T-helper 2 cell treated with Interferon-gamma antibody and Interleukin-4, amounts not matched to agents 100 ng/mL and 5 ng/mL, for 36 hours (primary cell): ENCODE data around the gene TMEM132A. TPM values are rescaled to one million over a fixed set of nuclear protein-coding genes. Genes with fewer than 3 reads are reported as not detected.
"Not testable (repeated sequence)": the region's sequence is repeated elsewhere in the genome, so short reads cannot be mapped to it uniquely, and the experiment has no call there.

ENCODE experiments used
- intact Hi-C: fragments of 100-400 bp; cut with micrococcal nuclease; formaldehyde crosslinking; loops from one replicate; pipeline ENCODE4 v1.15.1; 2023
- total RNA-seq: library from RNA; stranded (reverse); gene quantifications from 2 replicates; pipeline ENCODE4 v1.2.3, GENCODE V29; 2022

TMEM132A gene
- total RNA-seq, 1 donor from 2014 or later, result 0.30 TPM

DNA sequence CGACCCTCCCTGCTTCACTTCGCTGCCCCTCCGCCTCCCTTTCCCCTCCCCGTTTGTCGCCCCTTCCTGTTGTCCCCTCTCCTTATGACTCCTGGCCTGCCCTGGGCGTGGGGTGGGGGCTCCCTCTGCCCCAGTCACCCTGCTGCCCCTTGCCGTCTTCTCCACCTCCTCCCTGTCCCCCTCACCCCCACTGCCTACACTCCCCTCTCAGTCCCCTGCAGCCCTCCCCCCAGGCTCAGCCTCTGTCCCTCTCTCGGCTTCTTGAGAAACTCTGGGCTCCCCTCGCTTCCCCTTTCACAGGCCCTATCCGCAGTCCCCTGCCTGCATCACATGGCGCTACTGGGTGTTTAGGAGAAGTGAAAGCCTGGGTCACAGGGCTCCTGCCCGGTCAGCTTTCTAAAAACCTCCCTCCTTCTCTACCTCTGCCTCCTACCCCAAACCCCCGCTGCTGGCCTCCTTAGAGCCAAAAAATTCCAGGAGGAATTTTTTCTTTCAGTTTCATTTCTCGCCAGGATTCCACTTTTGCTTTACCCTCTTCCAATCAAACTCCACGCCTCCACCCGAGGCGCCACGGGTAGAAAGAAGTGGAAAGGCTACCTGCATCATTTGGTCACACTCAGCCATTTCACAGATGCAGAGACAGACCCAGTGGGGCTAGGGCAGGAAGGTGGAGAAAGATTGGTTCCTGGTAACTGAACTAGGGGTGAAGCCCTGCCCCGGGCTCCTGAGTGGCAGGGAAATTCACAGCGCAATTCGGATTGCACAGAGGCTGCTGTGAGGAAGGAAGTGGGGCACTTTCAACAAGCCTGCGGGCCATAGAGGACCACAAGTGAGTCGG, 27.9 kb downstream of the TMEM132A start, which contains the start of gene SLC15A3:
TSS of gene SLC15A3 (minus strand) at position 273 of the 838 bp plus-strand sequence. CDS start 625 bp downstream, outside the sequence.
- intact Hi-C loops, result no loop called here

- intact Hi-C loops, result no loop called here
Measured at GRCh38 chr11:60952742-60953170, 28.5 kb downstream of the TMEM132A start.

GRCh38 chr11:60953781-60954180, 29.5 kb downstream of the TMEM132A start:
- intact Hi-C loops, result no loop called here

GRCh38 chr11:60954421-60954820, 30.2 kb downstream of the TMEM132A start:
- intact Hi-C loops, result no loop called here

DNA sequence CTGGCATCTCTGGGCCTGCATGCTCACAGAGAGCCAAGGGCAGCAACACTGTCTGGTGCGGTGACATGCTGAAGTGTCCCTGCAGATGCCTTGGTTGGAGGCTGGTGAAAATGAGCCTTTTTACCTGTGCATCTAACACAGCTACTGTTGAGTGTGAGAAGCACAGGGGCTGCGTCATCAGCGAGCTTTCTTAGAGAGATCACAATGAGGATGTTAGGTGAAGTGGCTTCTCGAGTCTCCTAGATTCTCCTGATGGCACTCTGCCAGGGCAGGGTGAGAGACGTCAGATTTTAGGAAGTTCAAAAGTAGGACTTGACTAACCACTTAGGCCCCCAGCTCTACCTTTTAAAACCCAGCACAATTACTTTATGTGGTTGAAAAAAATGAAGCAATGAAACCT, 31.3 kb downstream of the TMEM132A start:
- intact Hi-C loops, result no loop called here

- intact Hi-C loops, result no loop called here
Measured at GRCh38 chr11:60957188-60957587, 32.9 kb downstream of the TMEM132A start.

- intact Hi-C loops, result no loop called here
Measured at GRCh38 chr11:60959431-60959830, 35.2 kb downstream of the TMEM132A start.

DNA sequence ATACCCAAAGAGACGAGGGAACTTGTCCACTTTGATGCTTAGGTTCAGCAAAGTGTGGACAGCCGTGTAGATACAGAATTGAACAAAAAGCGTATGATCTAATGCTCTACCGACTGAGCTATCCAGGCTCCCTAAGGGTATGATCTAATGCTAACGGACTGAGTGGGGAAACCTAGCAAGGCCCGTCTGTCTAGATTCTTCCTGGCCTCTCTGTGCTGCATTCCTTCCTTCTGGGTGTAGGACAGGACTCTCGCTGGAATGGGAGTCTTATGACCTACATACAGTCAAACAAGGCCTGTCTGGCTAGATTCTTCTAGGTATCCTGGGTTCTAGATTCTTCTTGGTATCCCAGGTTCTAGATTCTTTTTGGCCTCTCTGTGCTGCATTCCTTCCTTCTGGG, 36.1 kb downstream of the TMEM132A start:
- intact Hi-C loops, result no loop called here

- intact Hi-C loops, result no loop called here
Measured at GRCh38 chr11:60964801-60965200, 40.5 kb downstream of the TMEM132A start.

GRCh38 chr11:60966890-60967289, 42.6 kb downstream of the TMEM132A start:
- intact Hi-C loops, result no loop called here

DNA sequence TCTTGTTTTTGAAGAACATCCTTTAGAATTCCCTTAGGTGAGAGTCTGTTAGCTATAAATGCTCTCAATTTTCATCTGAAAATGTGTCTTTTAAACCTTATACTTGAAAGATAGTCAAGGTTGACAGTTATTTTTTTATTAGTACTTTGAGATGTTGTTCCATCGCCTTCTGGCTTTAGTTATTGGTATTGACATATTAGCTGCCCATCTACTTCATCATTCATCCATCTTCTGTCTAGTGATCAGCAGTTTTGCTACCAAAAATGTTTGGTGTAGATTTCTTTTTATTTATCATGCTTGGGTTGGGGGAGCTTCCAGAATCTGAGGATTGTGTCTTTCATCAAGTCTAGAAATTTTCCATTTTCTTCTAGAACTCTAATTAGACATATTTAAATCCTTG, 44.0 kb downstream of the TMEM132A start:
- intact Hi-C loops, result no loop called here

DNA sequence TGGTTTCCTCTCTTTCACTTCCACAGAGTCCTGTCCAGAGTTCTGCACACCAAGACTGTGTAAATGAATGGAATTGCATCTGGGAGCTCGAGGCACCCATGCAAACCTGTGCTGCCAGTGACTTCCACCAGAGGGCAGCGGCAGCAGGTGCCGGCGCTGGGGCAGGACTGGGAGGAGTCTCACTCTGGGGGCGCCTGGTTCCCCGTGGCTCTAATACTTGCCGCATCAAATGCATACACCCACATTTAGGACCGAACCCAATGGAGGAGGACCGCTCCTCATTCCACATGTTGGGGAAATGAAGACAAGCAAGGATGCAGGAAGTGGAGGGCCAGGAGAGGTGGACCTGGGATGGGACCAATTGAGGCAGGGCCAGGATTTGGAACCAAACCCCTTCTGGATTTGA, 46.1 kb downstream of the TMEM132A start:
- intact Hi-C loops, result loop anchor here (1.0 to 2.0 kb wide), 8 partner anchors 52 to 217 kb away; partner anchors contain the start of genes CD5, PRPF19 and TMEM109

DNA sequence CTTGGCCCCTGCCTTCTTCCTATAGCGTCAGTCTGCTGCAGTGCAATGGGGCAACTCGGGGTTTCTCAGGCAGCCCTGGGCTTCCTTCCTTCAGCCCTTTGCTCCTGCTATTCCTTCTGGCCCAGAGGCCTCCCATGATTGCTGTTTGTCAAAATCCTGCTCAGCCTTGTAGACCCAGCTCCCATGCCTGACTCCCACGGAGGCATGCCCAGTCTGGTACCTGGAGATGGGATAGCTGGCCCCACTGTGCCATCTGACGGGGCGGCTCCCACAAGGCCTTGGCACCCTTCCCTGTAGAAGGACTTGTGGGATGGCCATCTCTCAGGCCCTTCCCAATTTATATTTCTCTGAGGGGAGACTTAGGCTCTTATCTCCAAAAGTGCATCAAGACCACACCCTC, 46.6 kb downstream of the TMEM132A start:
- intact Hi-C loops, result loop anchor here (1.0 to 2.0 kb wide), 10 partner anchors 15 to 216 kb away; partner anchors contain the start of genes CD5, PRPF19 and TMEM109

GRCh38 chr11:60971520-60971919, 47.3 kb downstream of the TMEM132A start, which contains the start of gene CD6:
Gene CD6 (plus strand): TSS chr11:60971680. CDS start chr11:60971866, 186 bp downstream.
- intact Hi-C loops, result loop anchor here (1.0 to 2.0 kb wide), 8 partner anchors 15 to 141 kb away; partner anchors contain the start of genes CD5, PRPF19 and TMEM109

DNA sequence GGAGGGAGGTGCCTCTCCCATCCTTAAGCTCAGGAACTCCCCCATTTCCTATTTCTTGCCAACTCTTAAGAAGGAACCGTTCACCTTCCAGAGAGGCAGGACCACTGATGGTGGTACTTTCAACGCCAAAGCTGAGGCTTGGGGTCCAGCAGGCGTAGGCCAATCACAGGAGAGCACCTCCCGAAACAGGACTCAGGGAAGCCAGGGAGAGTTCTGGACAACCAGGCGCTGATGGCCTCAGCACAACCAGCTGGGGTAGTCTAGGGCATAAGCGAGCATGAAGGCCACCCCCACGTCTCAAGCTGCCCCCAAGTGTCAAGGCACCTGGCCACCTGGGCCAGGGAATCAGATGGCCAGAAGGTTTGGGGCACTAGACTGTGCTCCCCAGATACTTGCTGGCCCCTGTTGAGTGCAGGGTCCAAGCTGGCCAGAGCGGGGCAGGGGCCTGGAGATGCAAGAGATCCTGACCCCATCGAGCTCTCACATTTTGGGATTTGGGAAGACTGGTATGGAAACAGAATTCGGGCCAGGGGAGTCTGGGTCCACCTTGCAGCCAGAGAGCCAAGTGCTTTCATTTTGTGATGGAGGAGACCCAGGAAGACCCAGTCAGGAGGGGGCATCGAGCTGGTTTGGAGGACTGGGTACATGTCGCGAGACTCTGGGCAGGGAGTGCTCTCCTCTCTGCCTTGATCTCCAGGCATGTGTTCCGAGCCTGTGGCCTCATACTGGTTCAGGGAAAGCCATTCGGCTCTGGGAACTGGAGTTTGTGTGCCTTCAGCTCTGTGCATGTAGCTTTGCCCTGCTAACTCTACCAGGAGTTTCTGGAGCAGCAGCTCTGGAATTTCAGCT, 48.1 kb downstream of the TMEM132A start:
- intact Hi-C loops, result loop anchor here (1.0 kb wide), 1 partner anchor 70 kb away; no protein-coding TSS in a partner anchor

GRCh38 chr11:60973699-60974098, 49.4 kb downstream of the TMEM132A start:
- intact Hi-C loops, result no loop called here

DNA sequence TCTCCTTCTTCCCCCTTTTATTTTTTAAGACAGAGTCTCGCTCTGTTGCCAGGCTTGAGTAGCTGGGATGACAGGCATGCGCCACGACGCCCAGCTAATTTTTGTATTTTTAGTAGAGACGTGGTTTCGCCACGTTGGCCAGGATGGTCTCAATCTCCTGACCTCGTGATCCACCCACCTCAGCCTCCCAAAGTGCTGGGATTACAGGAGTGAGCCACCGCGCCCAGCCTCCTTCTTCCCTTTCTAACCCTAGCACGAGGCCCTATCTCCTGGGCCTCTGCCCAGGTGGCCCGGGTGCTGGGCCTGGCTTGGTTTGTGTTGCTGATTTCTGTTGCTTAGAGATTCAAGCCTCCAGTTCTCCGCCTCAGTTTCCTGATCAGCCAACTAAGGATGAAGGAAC, 50.1 kb downstream of the TMEM132A start:
- intact Hi-C loops, result not testable (repeated sequence)

- intact Hi-C loops, result no loop called here
Measured at GRCh38 chr11:60974726-60975125, 50.5 kb downstream of the TMEM132A start.

GRCh38 chr11:60977224-60977623, 53.0 kb downstream of the TMEM132A start:
- intact Hi-C loops, result no loop called here

DNA sequence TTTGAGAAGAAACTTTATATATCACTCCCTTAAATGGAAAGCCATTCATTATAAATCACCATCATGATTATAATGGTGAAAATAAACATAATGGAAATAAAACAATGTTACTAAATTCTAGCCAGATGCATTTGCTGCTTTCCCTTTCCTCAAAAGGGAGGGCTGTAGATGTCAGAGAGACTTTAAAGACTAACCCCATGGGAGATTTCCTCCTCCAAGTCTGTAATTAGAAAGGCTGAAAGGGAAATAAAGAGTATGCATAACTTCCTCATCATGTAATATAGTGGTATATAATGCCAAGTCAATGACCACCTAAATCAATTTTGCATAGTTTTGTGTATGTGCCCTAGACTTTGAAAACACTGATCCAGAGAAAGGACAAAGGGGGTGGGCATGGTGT, 53.6 kb downstream of the TMEM132A start:
- intact Hi-C loops, result loop anchor here (1.0 to 2.0 kb wide), 2 partner anchors 8 to 27 kb away; no protein-coding TSS in a partner anchor
